Measurements from ENCODE around the gene KRTAP4-5. TPM values are rescaled to one million over a fixed set of nuclear protein-coding genes. Genes with fewer than 3 reads are reported as not detected.
"Not testable (repeated sequence)": the region's sequence is repeated elsewhere in the genome, so short reads cannot be mapped to it uniquely, and the experiment has no call there.

Gene KRTAP4-5
- total and polyA plus RNA-seq, 2 of the 13 experiments (the other 11 are each of a cell fraction or from before 2014, with no cell fraction given) = not detected

- no peak for TF ChIP-seq ZHX1 (CRISPR knock-in tag; IDR thresholded peaks at IDR 0.05; ENCODE audit: low read depth)
- TF ChIP-seq ZSCAN31 (CRISPR knock-in tag; IDR thresholded peaks at IDR 0.05; ENCODE audit: low read depth) = no peak
- TF ChIP-seq FLYWCH1 (CRISPR knock-in tag; IDR thresholded peaks at IDR 0.05) = no peak
- no peak for TF ChIP-seq MTF1 (CRISPR knock-in tag; IDR thresholded peaks at IDR 0.05)
- TF ChIP-seq ZNF33A (CRISPR knock-in tag; IDR thresholded peaks at IDR 0.05; ENCODE audit: borderline replicate concordance) = no peak
- TF ChIP-seq HOXA5 (CRISPR knock-in tag; IDR thresholded peaks at IDR 0.05) = no peak
- no peak for TF ChIP-seq MTA1 (CRISPR knock-in tag; IDR thresholded peaks at IDR 0.05; ENCODE audit: borderline replicate concordance)
- TF ChIP-seq MLX (CRISPR knock-in tag; IDR thresholded peaks at IDR 0.05) = no peak
Observed at GRCh38 chr17:41190328-41190727, 40.7 kb upstream of the KRTAP4-5 start (continued).

DNA sequence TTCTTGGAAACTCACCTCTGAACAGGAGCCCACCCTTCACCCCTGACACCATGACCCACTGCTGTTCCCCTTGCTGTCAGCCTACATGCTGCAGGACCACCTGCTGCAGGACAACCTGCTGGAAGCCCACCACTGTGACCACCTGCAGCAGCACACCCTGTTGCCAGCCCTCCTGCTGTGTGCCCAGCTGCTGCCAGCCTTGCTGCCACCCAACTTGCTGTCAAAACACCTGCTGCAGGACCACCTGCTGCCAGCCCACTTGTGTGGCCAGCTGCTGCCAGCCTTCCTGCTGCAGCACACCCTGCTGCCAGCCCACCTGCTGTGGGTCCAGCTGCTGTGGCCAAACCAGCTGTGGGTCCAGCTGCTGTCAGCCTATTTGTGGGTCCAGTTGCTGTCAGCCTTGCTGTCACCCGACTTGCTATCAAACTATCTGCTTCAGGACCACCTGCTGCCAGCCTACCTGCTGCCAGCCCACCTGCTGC lies 40.3 kb upstream of the KRTAP4-5 start, which contains the start of gene KRTAP9-1:
KRTAP9-1 (plus strand) TSS at position 51 of the 482 bp plus-strand sequence; CDS start at position 51, 0 bp downstream.
- H4K20me1 ChIP-seq (ENCODE audit: insufficient read depth, low read length); H3K27ac ChIP-seq (ENCODE audit: extremely low read length, insufficient read depth, low read length); H3K36me3 ChIP-seq (replicated peaks in 1 of 2; ENCODE audit: control insufficient read depth in 1 of 2, insufficient read depth in 2 of 2, low read length in 2 of 2); intact Hi-C loops (cut with micrococcal nuclease; ENCODE audit: unreplicated experiment); ATAC-seq; DNase-seq (ENCODE audit: low spot score); POLR2A ChIA-PET; H3K79me2 ChIP-seq (ENCODE audit: insufficient read depth, low read length); FAIRE-seq; H3K27me3 ChIP-seq (ENCODE audit: control insufficient read depth in 1 of 2, insufficient read depth in 2 of 2, low read length in 2 of 2); CTCF ChIA-PET (ENCODE audit: low intra/inter-chr PET ratio, low total read pairs); in situ Hi-C loops (cut with HindIII; ENCODE audit: extremely low pct_ligation_motif_present, low pct_unique_long_range_greater_than_20kb); H3K4me3 ChIP-seq (replicated peaks in 1 of 3; ENCODE audit: insufficient read depth in 1 of 3, low read depth in 2 of 3, low read length in 3 of 3); H3K9ac ChIP-seq (ENCODE audit: insufficient read depth, low read depth, low read length); H3K4me1 ChIP-seq (ENCODE audit: insufficient read depth, low read length); H2AFZ ChIP-seq (ENCODE audit: low read length); H3K4me2 ChIP-seq (ENCODE audit: low read depth, low read length); BruUV-seq (replicated peaks); H3K9me3 ChIP-seq (ENCODE audit: low read length): not testable (repeated sequence)
- WGBS (ENCODE audit: low lambda C conversion rate) = 0% methylated on average over 1 of the region's 1 CpG
- TF ChIP-seq, protein P1, sequence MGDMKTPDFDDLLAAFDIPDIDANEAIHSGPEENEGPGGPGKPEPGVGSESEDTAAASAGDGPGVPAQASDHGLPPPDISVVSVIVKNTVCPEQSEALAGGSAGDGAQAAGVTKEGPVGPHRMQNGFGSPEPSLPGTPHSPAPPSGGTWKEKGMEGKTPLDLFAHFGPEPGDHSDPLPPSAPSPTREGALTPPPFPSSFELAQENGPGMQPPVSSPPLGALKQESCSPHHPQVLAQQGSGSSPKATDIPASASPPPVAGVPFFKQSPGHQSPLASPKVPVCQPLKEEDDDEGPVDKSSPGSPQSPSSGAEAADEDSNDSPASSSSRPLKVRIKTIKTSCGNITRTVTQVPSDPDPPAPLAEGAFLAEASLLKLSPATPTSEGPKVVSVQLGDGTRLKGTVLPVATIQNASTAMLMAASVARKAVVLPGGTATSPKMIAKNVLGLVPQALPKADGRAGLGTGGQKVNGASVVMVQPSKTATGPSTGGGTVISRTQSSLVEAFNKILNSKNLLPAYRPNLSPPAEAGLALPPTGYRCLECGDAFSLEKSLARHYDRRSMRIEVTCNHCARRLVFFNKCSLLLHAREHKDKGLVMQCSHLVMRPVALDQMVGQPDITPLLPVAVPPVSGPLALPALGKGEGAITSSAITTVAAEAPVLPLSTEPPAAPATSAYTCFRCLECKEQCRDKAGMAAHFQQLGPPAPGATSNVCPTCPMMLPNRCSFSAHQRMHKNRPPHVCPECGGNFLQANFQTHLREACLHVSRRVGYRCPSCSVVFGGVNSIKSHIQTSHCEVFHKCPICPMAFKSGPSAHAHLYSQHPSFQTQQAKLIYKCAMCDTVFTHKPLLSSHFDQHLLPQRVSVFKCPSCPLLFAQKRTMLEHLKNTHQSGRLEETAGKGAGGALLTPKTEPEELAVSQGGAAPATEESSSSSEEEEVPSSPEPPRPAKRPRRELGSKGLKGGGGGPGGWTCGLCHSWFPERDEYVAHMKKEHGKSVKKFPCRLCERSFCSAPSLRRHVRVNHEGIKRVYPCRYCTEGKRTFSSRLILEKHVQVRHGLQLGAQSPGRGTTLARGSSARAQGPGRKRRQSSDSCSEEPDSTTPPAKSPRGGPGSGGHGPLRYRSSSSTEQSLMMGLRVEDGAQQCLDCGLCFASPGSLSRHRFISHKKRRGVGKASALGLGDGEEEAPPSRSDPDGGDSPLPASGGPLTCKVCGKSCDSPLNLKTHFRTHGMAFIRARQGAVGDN (CRISPR knock-in tag; IDR thresholded peaks at IDR 0.05) = 0 out of 2 replicates have a peak, but pooled peaks have one; percentile 10
- TF ChIP-seq ZNF225 (CRISPR knock-in tag; IDR thresholded peaks at IDR 0.05) = peak; percentile 41; the same call in 1 of the 2 replicates

Data from HepG2 (cell line).